SK-N-SH (cell line): Measurements from ENCODE around the gene CYP4F22.

Source experiments
- CTCF ChIP-seq: fragments of 200-600 bp; sonication (generic); IDR thresholded peaks from 2 replicates; pipeline ENCODE4 v1.6.1; 2017; ENCODE audit warnings: antibody characterized with exemption, mild to moderate bottlenecking, moderate library complexity
- ELF1 ChIP-seq: IDR thresholded peaks from 2 replicates; pipeline ENCODE4 v1.4.0; 2012
- EP300 ChIP-seq, 2 experiments: IDR thresholded peaks; 2 replicates each; pipeline versions ENCODE4 v1.4.0 to v1.6.1; 2012; ENCODE audit warnings: borderline replicate concordance in 1 of 2, low read depth in 1 of 2, low read length in 1 of 2
- FOSL2 ChIP-seq: IDR thresholded peaks from 2 replicates; pipeline ENCODE4 v1.4.0; 2012; ENCODE audit warnings: low read depth, mild to moderate bottlenecking, moderate library complexity, borderline replicate concordance
- FOXM1 ChIP-seq: IDR thresholded peaks from 2 replicates; pipeline ENCODE4 v1.4.0; 2012; ENCODE audit warnings: low read depth, mild to moderate bottlenecking
- MEF2A ChIP-seq: IDR thresholded peaks from 2 replicates; pipeline ENCODE4 v1.4.0; 2012; ENCODE audit warnings: low read depth, borderline replicate concordance
- MXI1 ChIP-seq: IDR thresholded peaks from 2 replicates; pipeline ENCODE4 v1.6.1; 2012; ENCODE audit warnings: mild to moderate bottlenecking, low read depth, low read length, improper control_type of control experiment
- NRF1 ChIP-seq: IDR thresholded peaks from 2 replicates; pipeline ENCODE4 v1.6.1; 2012; ENCODE audit warnings: low read depth, mild to moderate bottlenecking, low read length
- POLR2AphosphoS5 ChIP-seq: IDR thresholded peaks from 2 replicates; pipeline ENCODE4 v1.6.1; 2012; ENCODE audit warnings: low read depth, low read length
- RAD21 ChIP-seq: IDR thresholded peaks from 2 replicates; pipeline ENCODE4 v1.6.1; 2012; ENCODE audit warnings: mild to moderate bottlenecking, low read length
- REST ChIP-seq: IDR thresholded peaks from 2 replicates; pipeline ENCODE4 v1.6.1; 2012; ENCODE audit warnings: mild to moderate bottlenecking, low read depth, low read length, moderate library complexity
- RFX5 ChIP-seq: IDR thresholded peaks from 2 replicates; pipeline ENCODE4 v1.6.1; 2012; ENCODE audit warnings: mild to moderate bottlenecking, improper control_type of control experiment, low read length
- SMC3 ChIP-seq: IDR thresholded peaks from 2 replicates; pipeline ENCODE4 v1.6.1; 2012; ENCODE audit warnings: low read depth, low read length, improper control_type of control experiment
- TF ChIP-seq, protein P1 (sequence below): IDR thresholded peaks from 2 replicates; pipeline ENCODE4 v1.4.0; 2012; ENCODE audit warnings: low read depth

DNA sequence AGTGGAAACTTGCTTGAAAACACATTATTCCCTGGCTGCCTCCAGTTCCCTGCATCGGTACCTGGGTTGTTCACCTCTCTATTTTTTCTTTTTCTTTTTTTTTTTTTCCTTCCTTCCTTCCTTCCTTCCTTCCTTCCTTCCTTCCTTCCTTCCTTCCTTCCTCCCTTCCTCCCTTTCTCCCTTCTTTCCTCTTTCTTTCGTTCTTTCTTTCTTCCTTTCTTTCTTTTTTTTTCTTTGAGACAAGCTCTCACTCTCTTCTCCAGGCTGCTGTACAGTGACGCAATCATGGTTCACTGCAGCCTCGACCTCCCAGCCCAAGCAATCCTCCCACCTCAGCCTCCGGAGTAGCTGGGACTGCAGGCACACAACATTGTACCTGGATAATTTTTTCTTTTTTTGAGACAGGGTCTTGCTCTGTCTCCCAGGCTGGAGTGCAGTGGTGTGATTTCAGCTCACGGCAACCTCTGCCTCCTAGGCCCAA is 40.6 kb upstream of the CYP4F22 start:
- TF ChIP-seq FOXM1, result no peak
- no peak for TF ChIP-seq CTCF
- TF ChIP-seq RAD21, result no peak
- no peak for TF ChIP-seq REST
- no peak for TF ChIP-seq MEF2A
- TF ChIP-seq NRF1, result no peak
- TF ChIP-seq RFX5, result no peak
- no peak for TF ChIP-seq EP300 (IDR thresholded peaks at IDR 0.05; ENCODE audit: borderline replicate concordance in 1 of 2, low read depth in 1 of 2, low read length in 1 of 2)
- TF ChIP-seq SMC3, result no peak
- TF ChIP-seq FOSL2, result no peak
- TF ChIP-seq MXI1, result no peak
- TF ChIP-seq POLR2AphosphoS5, result no peak
- TF ChIP-seq ELF1, result no peak
- TF ChIP-seq, protein P1, sequence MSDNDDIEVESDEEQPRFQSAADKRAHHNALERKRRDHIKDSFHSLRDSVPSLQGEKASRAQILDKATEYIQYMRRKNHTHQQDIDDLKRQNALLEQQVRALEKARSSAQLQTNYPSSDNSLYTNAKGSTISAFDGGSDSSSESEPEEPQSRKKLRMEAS, result no peak
